Liver (tissue), 9 donors: ENCODE measurements around the gene ADM2. TPM values are rescaled to one million over a fixed set of nuclear protein-coding genes. Genes with fewer than 3 reads are reported as not detected.
"Not testable (repeated sequence)": the region's sequence is repeated elsewhere in the genome, so short reads cannot be mapped to it uniquely, and the experiment has no call there.

Source experiments
- DNase-seq: peaks from one replicate; pipeline ENCODE4 v3.0.0-alpha.2; 2017; ENCODE audit warnings: low spot score
- H3K27ac ChIP-seq, 2 donors: one replicate each; pipeline ENCODE4 v1.7.0; 2013; ENCODE audit warnings: inconsistent platforms in 2 of 2, low read length in 2 of 2, control low read depth in 1 of 2, low read depth in 1 of 2, mild to moderate bottlenecking in 1 of 2
- H3K27me3 ChIP-seq, 4 donors: one replicate each; pipeline versions ENCODE4 v1.6.1 to v1.7.0; 2013; ENCODE audit warnings: low read length in 3 of 4, inconsistent platforms in 1 of 4, mild to moderate bottlenecking in 1 of 4, moderate library complexity in 1 of 4; ENCODE audit not compliant: control insufficient read depth in 4 of 4, insufficient read depth in 4 of 4
- H3K36me3 ChIP-seq, 4 donors: one replicate each; pipeline versions ENCODE4 v1.6.1 to v1.7.0; 2013; ENCODE audit warnings: low read length in 3 of 4, mild to moderate bottlenecking in 3 of 4, low read depth in 1 of 4, moderate library complexity in 1 of 4; ENCODE audit not compliant: control insufficient read depth in 4 of 4, insufficient read depth in 3 of 4
- H3K4me1 ChIP-seq, 4 donors: one replicate each; pipeline versions ENCODE4 v1.6.1 to v1.7.0; 2013; ENCODE audit warnings: low read length in 3 of 4, mild to moderate bottlenecking in 3 of 4, moderate library complexity in 1 of 4; ENCODE audit not compliant: control insufficient read depth in 4 of 4, insufficient read depth in 4 of 4
- H3K4me3 ChIP-seq, 3 donors: one replicate each; pipeline versions ENCODE4 v1.6.1 to v1.7.0; 2013; ENCODE audit warnings: low read length in 3 of 3, control low read depth in 1 of 3, low read depth in 1 of 3, mild to moderate bottlenecking in 1 of 3
- H3K9ac ChIP-seq, 2 donors: one replicate each; pipeline ENCODE4 v1.7.0; 2013; ENCODE audit warnings: low read length in 2 of 2, mild to moderate bottlenecking in 2 of 2, moderate library complexity in 2 of 2, control low read depth in 1 of 2, low read depth in 1 of 2
- H3K9me3 ChIP-seq, 4 donors: one replicate each; pipeline versions ENCODE4 v1.6.1 to v1.7.0; 2013; ENCODE audit warnings: low read length in 3 of 4; ENCODE audit not compliant: control insufficient read depth in 4 of 4
- EGR1 ChIP-seq, 2 donors: IDR thresholded peaks; 2 replicates each; pipeline ENCODE4 v1.6.1; 2016 to 2018; ENCODE audit warnings: antibody characterized with exemption in 2 of 2, low read depth in 2 of 2
- FOXA1 ChIP-seq: IDR thresholded peaks from 2 replicates; pipeline ENCODE4 v1.6.1; 2016; ENCODE audit warnings: antibody characterized with exemption
- FOXA2 ChIP-seq: IDR thresholded peaks from 2 replicates; pipeline ENCODE4 v1.6.1; 2016; ENCODE audit warnings: antibody characterized with exemption
- GABPA ChIP-seq, 2 donors: IDR thresholded peaks in 1 of 2; conservative IDR thresholded peaks in 1 of 2; 2 replicates each; pipeline ENCODE4 v1.6.1; 2016; ENCODE audit warnings: antibody characterized with exemption in 2 of 2, mild to moderate bottlenecking in 1 of 2, moderate library complexity in 1 of 2
- HNF4A ChIP-seq, 2 donors: conservative IDR thresholded peaks; 2 replicates each; pipeline ENCODE4 v1.6.1; 2016; ENCODE audit warnings: antibody characterized with exemption in 2 of 2, mild to moderate bottlenecking in 2 of 2
- HNF4G ChIP-seq: IDR thresholded peaks from 2 replicates; pipeline ENCODE4 v1.6.1; 2016; ENCODE audit warnings: antibody characterized with exemption
- JUND ChIP-seq, 2 donors: IDR thresholded peaks; 2 replicates each; pipeline ENCODE4 v1.6.1; 2016; ENCODE audit warnings: antibody characterized with exemption in 2 of 2
- NR2F2 ChIP-seq: IDR thresholded peaks from 2 replicates; pipeline ENCODE4 v1.6.1; 2016; ENCODE audit warnings: antibody characterized with exemption
- RAD21 ChIP-seq, 2 donors: IDR thresholded peaks; 2 replicates each; pipeline ENCODE4 v1.6.1; 2016; ENCODE audit warnings: antibody characterized with exemption in 2 of 2, mild to moderate bottlenecking in 2 of 2
- RXRA ChIP-seq, 2 donors: IDR thresholded peaks; 2 replicates each; pipeline ENCODE4 v1.6.1; 2017 to 2018; ENCODE audit warnings: antibody characterized with exemption in 2 of 2, mild to moderate bottlenecking in 1 of 2
- SP1 ChIP-seq: IDR thresholded peaks from 2 replicates; pipeline ENCODE4 v1.6.1; 2018; ENCODE audit warnings: antibody characterized with exemption, mild to moderate bottlenecking
- TAF1 ChIP-seq: conservative IDR thresholded peaks from 2 replicates; pipeline ENCODE4 v1.6.1; 2016; ENCODE audit warnings: antibody characterized with exemption, mild to moderate bottlenecking
- YY1 ChIP-seq: IDR thresholded peaks from 2 replicates; pipeline ENCODE4 v1.6.1; 2016; ENCODE audit warnings: antibody characterized with exemption, mild to moderate bottlenecking
- WGBS: extraction: QIAGEN DNeasy Blood & Tissue Kit; methylation state at CpG from one replicate; pipeline ENCODE4 v1.1.7; 2013; 5-methylcytosine and 5-hydroxymethylcytosine counted together
- polyA plus RNA-seq, 2 donors: library from polyadenylated mRNA; stranded (reverse) in 1 of 2; unstranded in 1 of 2; fragments of 200-250 nt in 1 of 2; fragments of >200 nt in 1 of 2; fragmentation: Nextera tagmentation in 1 of 2; extraction: Ambion mirVana in 1 of 2; gene quantifications; one replicate each; pipeline versions ENCODE4 v1.2.1 to v1.2.3, GENCODE V29; 2013 to 2015
- total RNA-seq, 2 donors: library from RNA; depleted of rRNA; stranded (reverse); fragments of >200 nt; gene quantifications; one replicate each; pipeline ENCODE4 v1.2.3, GENCODE V29; 2014
- TF ChIP-seq, protein P1 (sequence below): IDR thresholded peaks from 2 replicates; pipeline ENCODE4 v1.6.1; 2016; ENCODE audit warnings: antibody characterized with exemption
- TF ChIP-seq, protein P2 (sequence below): IDR thresholded peaks from 2 replicates; pipeline ENCODE4 v1.6.1; 2016; ENCODE audit warnings: antibody characterized with exemption, mild to moderate bottlenecking
- TF ChIP-seq, protein P3 (sequence below): IDR thresholded peaks from 2 replicates; pipeline ENCODE4 v1.6.1; 2016; ENCODE audit warnings: antibody characterized with exemption
- TF ChIP-seq, protein P4 (sequence below): fragments of 150-350 bp; IDR thresholded peaks from 2 replicates; pipeline ENCODE4 v1.5.1; 2017; ENCODE audit warnings: improper control_type of control experiment, low read depth, low read length; ENCODE audit not compliant: missing input control
- TF ChIP-seq, protein P5 (sequence below): IDR thresholded peaks from 2 replicates; pipeline ENCODE4 v1.6.1; 2016; ENCODE audit warnings: antibody characterized with exemption
- donor health status: healthy.
- donor health status: healthy.
- donor health status: healthy.
- donor health status: healthy.
- donor health status: healthy.

The ADM2 gene
- total and polyA plus RNA-seq, 4 donors, result 0.79 to 2.8 (median 1.3) TPM

DNA sequence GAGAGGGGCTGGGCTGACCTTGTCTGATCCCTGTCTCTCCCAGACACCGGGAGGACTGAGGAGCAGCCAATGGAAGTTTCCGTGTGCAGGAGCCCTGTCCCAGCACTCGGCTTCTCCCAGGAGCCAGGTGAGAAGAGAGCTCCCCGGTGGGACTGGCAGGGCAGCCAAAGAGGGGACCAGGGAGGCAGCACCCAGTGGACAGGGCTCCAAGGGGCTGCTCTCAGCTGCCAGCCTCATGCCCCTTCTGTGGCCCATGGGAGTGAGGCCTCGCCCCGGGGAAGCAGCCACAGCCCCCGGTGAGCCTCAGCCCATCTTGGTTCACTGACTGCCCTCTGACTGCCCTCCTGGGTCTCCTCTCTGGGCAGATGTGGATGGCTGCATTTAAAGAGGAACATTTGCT lies 37.3 kb downstream of the ADM2 start:
- Histone ChIP-seq H3K4me3 (no peak overlapping the region), H3K9me3 (no peaks in the 10 kb centered on the region), H3K4me1 (peaks cover 0 to 8% (median 3%) of the 10 kb centered on the region in 4 donors), H3K27ac (no peak overlapping the region), H3K27me3 (no peaks in the 10 kb centered on the region), H3K9ac (no peak overlapping the region), H3K36me3 (peaks cover 11 to 53% (median 18%) of the 10 kb centered on the region in 4 donors)
- no peak for DNase-seq
- TF ChIP-seq, protein P1, sequence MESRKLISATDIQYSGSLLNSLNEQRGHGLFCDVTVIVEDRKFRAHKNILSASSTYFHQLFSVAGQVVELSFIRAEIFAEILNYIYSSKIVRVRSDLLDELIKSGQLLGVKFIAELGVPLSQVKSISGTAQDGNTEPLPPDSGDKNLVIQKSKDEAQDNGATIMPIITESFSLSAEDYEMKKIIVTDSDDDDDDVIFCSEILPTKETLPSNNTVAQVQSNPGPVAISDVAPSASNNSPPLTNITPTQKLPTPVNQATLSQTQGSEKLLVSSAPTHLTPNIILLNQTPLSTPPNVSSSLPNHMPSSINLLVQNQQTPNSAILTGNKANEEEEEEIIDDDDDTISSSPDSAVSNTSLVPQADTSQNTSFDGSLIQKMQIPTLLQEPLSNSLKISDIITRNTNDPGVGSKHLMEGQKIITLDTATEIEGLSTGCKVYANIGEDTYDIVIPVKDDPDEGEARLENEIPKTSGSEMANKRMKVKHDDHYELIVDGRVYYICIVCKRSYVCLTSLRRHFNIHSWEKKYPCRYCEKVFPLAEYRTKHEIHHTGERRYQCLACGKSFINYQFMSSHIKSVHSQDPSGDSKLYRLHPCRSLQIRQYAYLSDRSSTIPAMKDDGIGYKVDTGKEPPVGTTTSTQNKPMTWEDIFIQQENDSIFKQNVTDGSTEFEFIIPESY, result no peak
- no peak for TF ChIP-seq RAD21 (IDR thresholded peaks at IDR 0.05)
- TF ChIP-seq SP1, result no peak
- no peak for TF ChIP-seq YY1
- no peak for TF ChIP-seq HNF4A (conservative IDR thresholded peaks at IDR 0.05)
- TF ChIP-seq TAF1, result no peak
- TF ChIP-seq HNF4G, result no peak
- no peak for TF ChIP-seq FOXA1
- WGBS, result 98% methylated on average over 7 of the region's 7 CpGs

DNA sequence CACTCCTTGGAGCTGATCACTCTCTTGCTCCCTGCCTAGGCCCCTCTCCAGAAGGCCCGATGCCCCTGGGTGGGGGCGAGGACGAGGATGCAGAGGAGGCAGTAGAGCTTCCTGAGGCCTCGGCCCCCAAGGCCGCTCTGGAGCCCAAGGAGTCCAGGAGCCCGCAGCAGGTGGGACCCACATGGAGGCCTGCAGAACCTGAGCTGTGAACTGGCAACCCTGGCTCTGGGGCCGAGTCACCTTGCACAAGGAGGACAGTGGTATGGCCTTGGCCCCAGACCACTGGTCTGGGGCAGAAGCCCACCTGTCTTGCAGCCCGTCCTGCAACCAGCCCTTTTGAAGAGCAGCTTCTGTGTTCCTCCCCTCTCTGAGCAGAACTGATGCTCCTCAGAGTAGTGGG lies 37.8 kb downstream of the ADM2 start:
- Histone ChIP-seq H3K9ac (no peak overlapping the region), H3K4me3 (no peak overlapping the region), H3K36me3 (peaks cover 11 to 56% (median 19%) of the 10 kb centered on the region in 4 donors), H3K27ac (no peak overlapping the region), H3K9me3 (no peaks in the 10 kb centered on the region), H3K4me1 (peaks cover 3 to 13% (median 7%) of the 10 kb centered on the region in 4 donors), H3K27me3 (no peaks in the 10 kb centered on the region)
- no peak for DNase-seq
- 98% methylated on average over 8 of the region's 8 CpGs for WGBS
- TF ChIP-seq HNF4A (conservative IDR thresholded peaks at IDR 0.05), result no peak
- no peak for TF ChIP-seq EGR1 (IDR thresholded peaks at IDR 0.05; ENCODE audit: low read depth in 2 of 2)
- TF ChIP-seq TAF1, result no peak
- no peak for TF ChIP-seq FOXA2
- TF ChIP-seq YY1, result no peak
- TF ChIP-seq, protein P2, sequence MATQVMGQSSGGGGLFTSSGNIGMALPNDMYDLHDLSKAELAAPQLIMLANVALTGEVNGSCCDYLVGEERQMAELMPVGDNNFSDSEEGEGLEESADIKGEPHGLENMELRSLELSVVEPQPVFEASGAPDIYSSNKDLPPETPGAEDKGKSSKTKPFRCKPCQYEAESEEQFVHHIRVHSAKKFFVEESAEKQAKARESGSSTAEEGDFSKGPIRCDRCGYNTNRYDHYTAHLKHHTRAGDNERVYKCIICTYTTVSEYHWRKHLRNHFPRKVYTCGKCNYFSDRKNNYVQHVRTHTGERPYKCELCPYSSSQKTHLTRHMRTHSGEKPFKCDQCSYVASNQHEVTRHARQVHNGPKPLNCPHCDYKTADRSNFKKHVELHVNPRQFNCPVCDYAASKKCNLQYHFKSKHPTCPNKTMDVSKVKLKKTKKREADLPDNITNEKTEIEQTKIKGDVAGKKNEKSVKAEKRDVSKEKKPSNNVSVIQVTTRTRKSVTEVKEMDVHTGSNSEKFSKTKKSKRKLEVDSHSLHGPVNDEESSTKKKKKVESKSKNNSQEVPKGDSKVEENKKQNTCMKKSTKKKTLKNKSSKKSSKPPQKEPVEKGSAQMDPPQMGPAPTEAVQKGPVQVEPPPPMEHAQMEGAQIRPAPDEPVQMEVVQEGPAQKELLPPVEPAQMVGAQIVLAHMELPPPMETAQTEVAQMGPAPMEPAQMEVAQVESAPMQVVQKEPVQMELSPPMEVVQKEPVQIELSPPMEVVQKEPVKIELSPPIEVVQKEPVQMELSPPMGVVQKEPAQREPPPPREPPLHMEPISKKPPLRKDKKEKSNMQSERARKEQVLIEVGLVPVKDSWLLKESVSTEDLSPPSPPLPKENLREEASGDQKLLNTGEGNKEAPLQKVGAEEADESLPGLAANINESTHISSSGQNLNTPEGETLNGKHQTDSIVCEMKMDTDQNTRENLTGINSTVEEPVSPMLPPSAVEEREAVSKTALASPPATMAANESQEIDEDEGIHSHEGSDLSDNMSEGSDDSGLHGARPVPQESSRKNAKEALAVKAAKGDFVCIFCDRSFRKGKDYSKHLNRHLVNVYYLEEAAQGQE, result no peak
- TF ChIP-seq, protein P3, sequence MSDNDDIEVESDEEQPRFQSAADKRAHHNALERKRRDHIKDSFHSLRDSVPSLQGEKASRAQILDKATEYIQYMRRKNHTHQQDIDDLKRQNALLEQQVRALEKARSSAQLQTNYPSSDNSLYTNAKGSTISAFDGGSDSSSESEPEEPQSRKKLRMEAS, result no peak
- TF ChIP-seq, protein P4, sequence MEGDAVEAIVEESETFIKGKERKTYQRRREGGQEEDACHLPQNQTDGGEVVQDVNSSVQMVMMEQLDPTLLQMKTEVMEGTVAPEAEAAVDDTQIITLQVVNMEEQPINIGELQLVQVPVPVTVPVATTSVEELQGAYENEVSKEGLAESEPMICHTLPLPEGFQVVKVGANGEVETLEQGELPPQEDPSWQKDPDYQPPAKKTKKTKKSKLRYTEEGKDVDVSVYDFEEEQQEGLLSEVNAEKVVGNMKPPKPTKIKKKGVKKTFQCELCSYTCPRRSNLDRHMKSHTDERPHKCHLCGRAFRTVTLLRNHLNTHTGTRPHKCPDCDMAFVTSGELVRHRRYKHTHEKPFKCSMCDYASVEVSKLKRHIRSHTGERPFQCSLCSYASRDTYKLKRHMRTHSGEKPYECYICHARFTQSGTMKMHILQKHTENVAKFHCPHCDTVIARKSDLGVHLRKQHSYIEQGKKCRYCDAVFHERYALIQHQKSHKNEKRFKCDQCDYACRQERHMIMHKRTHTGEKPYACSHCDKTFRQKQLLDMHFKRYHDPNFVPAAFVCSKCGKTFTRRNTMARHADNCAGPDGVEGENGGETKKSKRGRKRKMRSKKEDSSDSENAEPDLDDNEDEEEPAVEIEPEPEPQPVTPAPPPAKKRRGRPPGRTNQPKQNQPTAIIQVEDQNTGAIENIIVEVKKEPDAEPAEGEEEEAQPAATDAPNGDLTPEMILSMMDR, result no peak
- no peak for TF ChIP-seq SP1
- no peak for TF ChIP-seq RAD21 (IDR thresholded peaks at IDR 0.05)
- no peak for TF ChIP-seq GABPA (IDR thresholded peaks at IDR 0.05 in 1 of 2, conservative IDR thresholded peaks at IDR 0.05 in 1 of 2)
- no peak for TF ChIP-seq HNF4G
- TF ChIP-seq JUND (IDR thresholded peaks at IDR 0.05), result no peak
- TF ChIP-seq NR2F2, result no peak
- TF ChIP-seq, protein P5, sequence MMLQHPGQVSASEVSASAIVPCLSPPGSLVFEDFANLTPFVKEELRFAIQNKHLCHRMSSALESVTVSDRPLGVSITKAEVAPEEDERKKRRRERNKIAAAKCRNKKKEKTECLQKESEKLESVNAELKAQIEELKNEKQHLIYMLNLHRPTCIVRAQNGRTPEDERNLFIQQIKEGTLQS, result no peak
- TF ChIP-seq, protein P1, result no peak
- no peak for TF ChIP-seq RXRA (IDR thresholded peaks at IDR 0.05)
- TF ChIP-seq FOXA1, result no peak

DNA sequence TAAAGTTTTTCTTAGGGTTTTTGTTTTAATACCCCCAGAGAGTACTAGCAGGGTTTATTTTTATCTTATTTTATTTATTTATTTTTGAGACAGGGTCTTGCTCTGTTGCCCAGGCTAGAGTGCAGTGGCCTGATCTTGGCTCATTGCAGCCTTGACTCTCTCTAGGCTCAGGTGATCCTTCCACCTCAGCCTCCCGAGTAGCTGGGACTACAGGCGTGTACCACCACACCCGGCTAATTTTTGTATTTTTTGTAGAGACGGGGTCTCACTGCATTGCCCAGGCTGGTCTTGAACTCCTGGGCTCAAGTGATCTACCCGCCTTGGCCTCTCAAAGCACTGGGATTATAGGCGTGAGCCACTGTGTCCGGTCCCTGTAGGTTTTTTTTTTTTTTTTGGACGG lies 38.8 kb downstream of the ADM2 start:
- not testable (repeated sequence) for H3K9me3 ChIP-seq, H3K9ac ChIP-seq, H3K27ac ChIP-seq, DNase-seq, H3K4me3 ChIP-seq, H3K27me3 ChIP-seq
- peaks cover 11 to 56% (median 19%) of the 10 kb centered on the region in 4 donors for H3K36me3 ChIP-seq
- WGBS, result 98% methylated on average over 8 of the region's 8 CpGs
- H3K4me1 ChIP-seq, result peaks cover 6 to 24% (median 14%) of the 10 kb centered on the region in 4 donors
